Activated naive CD4-positive, alpha-beta T cell treated with anti-CD3 and anti-CD28 coated beads, Interleukin-2, amount 50 U/mL, for 72 hours (primary cell): ENCODE measurements around the gene WDR73. TPM values are rescaled to one million over a fixed set of nuclear protein-coding genes. Genes with fewer than 3 reads are reported as not detected.

Experiments
- ATAC-seq, 2 donors: fragments of 150-1000 bp; cut with Tn5 transposase; 2 replicates each; pipeline ENCODE4 v1.10.0; 2021; ENCODE audit warnings: mild to moderate bottlenecking in 2 of 2, moderate library complexity in 2 of 2
- DNase-seq, 2 donors: peaks; one replicate each; pipeline ENCODE4 v3.0.0; 2021 to 2022; ENCODE audit warnings: low spot score in 2 of 2
- H3K27ac Mint-ChIP-seq, 2 donors: one replicate each; pipeline ENCODE4 v1.8.0; 2022; ENCODE audit warnings: mild to moderate bottlenecking in 2 of 2, mixed read lengths in 2 of 2
- H3K36me3 Mint-ChIP-seq, 2 donors: one replicate each; pipeline ENCODE4 v1.8.0; 2022; ENCODE audit warnings: mixed read lengths in 2 of 2
- H3K9me3 Mint-ChIP-seq, 2 donors: one replicate each; pipeline ENCODE4 v1.8.0; 2022; ENCODE audit warnings: mixed read lengths in 2 of 2
- total RNA-seq, 2 donors: library from RNA; stranded (reverse); gene quantifications; one replicate each; pipeline ENCODE4 v1.2.3, GENCODE V29; 2022

The WDR73 gene
- total RNA-seq, 2 donors from 2014 or later, result 6.9 to 17.5 TPM

DNA sequence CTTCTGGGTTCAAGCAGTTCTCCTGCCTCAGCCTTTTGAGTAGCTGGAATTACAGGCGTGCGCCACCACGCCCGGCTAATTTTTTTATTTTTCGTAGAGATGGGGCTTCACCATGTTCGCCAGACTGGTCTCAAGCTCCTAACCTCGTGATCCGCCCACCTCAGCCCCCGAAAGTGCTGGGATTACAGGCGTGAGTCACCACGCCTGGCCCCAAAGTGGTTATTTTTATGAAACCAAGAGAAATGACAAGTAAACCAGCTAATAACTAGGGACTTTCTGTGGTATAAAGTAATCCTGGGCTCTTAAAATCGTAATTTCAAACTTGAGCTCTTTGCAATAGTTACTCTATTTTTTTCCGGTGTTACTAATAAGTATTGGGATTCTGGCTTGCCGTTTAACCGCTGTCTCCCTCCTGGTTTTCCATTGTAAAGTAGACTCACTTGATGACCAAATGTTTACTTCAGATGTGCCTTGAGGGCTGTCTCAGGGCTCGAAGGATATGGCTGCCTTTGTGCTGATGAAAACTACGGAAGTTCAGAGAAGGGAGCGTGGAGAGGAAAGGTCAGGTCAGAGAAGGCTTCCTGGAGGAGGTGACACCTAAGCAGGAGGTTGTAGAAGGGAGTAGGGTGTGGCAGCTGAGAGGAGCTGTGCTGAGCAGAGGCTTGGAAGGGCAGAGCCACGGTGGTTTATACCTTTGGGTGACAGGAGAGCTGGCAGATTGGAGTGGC, 49.1 kb downstream of the WDR73 start:
- no peaks in the 10 kb centered on the region for H3K9me3 Mint-ChIP-seq
- DNase-seq, result peak in 1 of 2 donors; percentile 43
- peak overlapping the region; percentile 76 to 77 for H3K27ac Mint-ChIP-seq
- H3K36me3 Mint-ChIP-seq, result peaks cover 5 to 14% of the 10 kb centered on the region in 2 donors
- ATAC-seq, result peak in 1 of 2 donors; percentile 13

GRCh38 chr15:84603630-84604379, 50.3 kb downstream of the WDR73 start:
- H3K27ac Mint-ChIP-seq, result peak overlapping the region in 1 of 2 donors; percentile 33
- DNase-seq, result no peak
- peaks cover 5 to 9% of the 10 kb centered on the region in 2 donors for H3K36me3 Mint-ChIP-seq
- H3K9me3 Mint-ChIP-seq, result no peaks in the 10 kb centered on the region
- no peak for ATAC-seq

GRCh38 chr15:84601555-84601838, 52.6 kb downstream of the WDR73 start:
- Mint-ChIP-seq H3K27ac (no peak overlapping the region), H3K9me3 (no peaks in the 10 kb centered on the region), H3K36me3 (peaks cover 0 to 5% of the 10 kb centered on the region in 2 donors)
- ATAC-seq, result no peak
- DNase-seq, result no peak

DNA sequence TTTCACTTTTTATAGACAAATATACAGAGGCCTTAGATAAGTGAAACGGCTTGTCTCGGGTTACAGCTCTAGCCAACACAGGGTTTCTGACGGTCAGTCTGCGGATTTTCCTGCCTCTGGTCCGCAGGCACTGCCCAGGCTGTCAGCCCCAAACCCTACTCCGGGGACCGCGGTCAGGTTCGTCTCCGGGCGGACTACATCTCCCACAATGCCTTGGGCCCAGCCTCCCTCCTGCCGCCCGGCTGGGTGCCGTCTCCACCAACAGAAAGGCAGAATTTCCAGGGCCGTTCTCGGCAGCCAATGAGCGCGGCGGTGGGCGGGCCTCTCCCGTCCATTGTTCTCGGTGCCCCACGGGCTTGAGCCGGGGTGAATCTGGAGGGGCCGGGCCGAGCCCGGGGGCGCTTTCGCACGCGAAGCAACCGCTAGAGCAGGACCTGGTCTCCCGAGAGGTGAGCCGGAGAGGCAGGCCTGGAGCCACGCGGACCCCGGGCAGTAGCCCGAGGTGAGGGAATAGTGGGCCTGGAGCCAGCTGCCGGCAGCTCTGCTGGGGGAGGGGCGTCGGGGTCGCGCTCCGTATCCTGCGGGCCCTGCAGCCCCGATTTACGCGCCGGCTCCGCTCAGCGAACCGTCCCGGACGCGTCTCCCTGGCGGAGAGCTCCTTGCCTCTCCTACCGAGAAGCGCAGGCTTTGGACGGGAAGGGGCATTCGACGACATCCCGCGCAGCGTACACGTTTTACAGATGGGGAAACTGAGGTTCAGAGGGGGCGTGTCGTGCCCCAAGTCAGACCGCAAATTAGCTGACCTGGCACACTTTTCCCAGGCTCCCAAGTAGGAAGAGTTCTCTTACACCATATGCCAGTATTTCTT, 53.2 kb downstream of the WDR73 start, which contains the start of gene ZSCAN2:
Gene ZSCAN2 (plus strand): TSS at position 323 of the 868 bp plus-strand sequence. CDS start 2,919 bp downstream, outside the sequence.
- H3K36me3 Mint-ChIP-seq, result peaks cover 0 to 5% of the 10 kb centered on the region in 2 donors
- peak within 1 kb of the TSS; percentile 70 to 73 for H3K27ac Mint-ChIP-seq
- DNase-seq, result peak; percentile 94 to 95
- H3K9me3 Mint-ChIP-seq, result no peaks in the 10 kb centered on the region
- peak; percentile 98 for ATAC-seq

DNA sequence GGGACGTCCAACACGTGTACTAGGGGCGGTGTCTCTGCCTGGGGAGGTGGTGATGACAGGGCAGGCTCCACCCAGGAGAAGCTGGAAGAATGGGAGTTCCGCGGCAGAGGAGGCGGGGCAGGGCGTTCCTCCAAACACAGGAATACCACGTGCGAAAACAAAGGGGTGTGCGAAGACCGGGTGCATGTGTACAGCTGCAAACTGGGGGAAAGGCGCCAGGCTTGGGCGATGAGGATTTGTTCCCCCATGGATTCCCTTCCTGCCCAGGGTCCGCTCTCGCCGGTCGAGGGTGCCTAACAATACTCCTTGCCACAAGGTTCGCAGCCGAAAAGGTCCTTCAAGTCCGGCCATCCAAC, 53.8 kb downstream of the WDR73 start:
- DNase-seq (peak in 1 of 2 donors; percentile 53), ATAC-seq (peak; percentile 48 to 55)
- Mint-ChIP-seq H3K9me3 (no peaks in the 10 kb centered on the region), H3K27ac (peak overlapping the region; percentile 70 to 73), H3K36me3 (peaks cover 0 to 5% of the 10 kb centered on the region in 2 donors)

- DNase-seq, result no peak
- Mint-ChIP-seq H3K36me3 (peaks cover 0 to 5% of the 10 kb centered on the region in 2 donors), H3K27ac (peak overlapping the region in 1 of 2 donors; percentile 70), H3K9me3 (no peaks in the 10 kb centered on the region)
- ATAC-seq, result no peak
Observed at GRCh38 chr15:84599906-84600305, 54.2 kb downstream of the WDR73 start.

DNA sequence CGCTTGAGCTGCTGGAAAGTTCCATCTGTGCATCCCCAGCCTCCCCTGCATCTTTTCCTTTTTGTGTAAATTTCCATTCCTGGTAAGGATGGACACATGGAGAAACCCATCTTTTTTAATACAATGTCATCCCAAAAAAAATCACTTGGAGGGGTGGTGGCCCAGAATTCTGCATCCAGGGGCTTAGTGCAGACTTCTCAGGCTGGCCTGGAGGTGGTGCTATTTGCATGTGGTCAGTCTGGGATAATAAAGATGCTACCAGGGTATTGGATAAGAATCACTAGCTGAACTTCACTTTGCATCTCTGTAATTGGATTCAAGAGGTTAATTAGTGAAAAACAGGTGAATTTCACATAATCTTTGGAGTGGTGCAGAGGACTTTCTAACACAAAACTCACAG, 55.1 kb downstream of the WDR73 start:
- ATAC-seq (no peak), DNase-seq (peak in 1 of 2 donors; percentile 37)
- Mint-ChIP-seq H3K9me3 (no peaks in the 10 kb centered on the region), H3K36me3 (peaks cover 0 to 5% of the 10 kb centered on the region in 2 donors), H3K27ac (peak overlapping the region in 1 of 2 donors; percentile 51)

- H3K36me3 Mint-ChIP-seq, result peaks cover 0 to 5% of the 10 kb centered on the region in 2 donors
- H3K27ac Mint-ChIP-seq, result peak overlapping the region in 1 of 2 donors; percentile 51
- DNase-seq (no peak), ATAC-seq (no peak)
- H3K9me3 Mint-ChIP-seq, result no peaks in the 10 kb centered on the region
Observed at GRCh38 chr15:84598250-84598649, 55.8 kb downstream of the WDR73 start.

DNA sequence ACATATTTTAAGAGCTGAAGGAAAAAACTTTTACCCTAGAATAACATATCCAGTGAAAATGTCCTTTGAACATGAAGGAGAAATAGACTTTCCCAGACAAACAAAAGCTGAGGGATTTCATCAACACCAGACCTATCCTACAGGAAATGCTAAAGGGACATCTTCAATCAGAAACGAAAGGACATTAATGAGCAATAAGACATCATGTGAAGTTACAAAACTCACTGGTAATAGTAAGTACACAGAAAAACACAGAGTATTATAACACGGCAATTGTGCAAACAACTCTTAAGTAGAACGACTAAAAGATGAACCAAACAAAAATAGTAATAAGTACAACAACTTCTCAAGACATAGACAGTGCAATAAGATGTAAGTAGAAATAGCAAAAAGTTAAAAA, 56.8 kb downstream of the WDR73 start:
- ATAC-seq (no peak), DNase-seq (no peak)
- Mint-ChIP-seq H3K27ac (no peak overlapping the region), H3K9me3 (no peaks in the 10 kb centered on the region), H3K36me3 (peaks cover 0 to 5% of the 10 kb centered on the region in 2 donors)

- Mint-ChIP-seq H3K27ac (no peak overlapping the region), H3K36me3 (peaks cover 0 to 3% of the 10 kb centered on the region in 2 donors), H3K9me3 (no peaks in the 10 kb centered on the region)
- DNase-seq, result no peak
- ATAC-seq, result no peak
Observed at GRCh38 chr15:84595660-84596059, 58.4 kb downstream of the WDR73 start.

GRCh38 chr15:84594617-84595290, 59.3 kb downstream of the WDR73 start:
- Mint-ChIP-seq H3K9me3 (no peaks in the 10 kb centered on the region), H3K36me3 (no peaks in the 10 kb centered on the region), H3K27ac (no peak overlapping the region)
- DNase-seq (no peak), ATAC-seq (no peak)

DNA sequence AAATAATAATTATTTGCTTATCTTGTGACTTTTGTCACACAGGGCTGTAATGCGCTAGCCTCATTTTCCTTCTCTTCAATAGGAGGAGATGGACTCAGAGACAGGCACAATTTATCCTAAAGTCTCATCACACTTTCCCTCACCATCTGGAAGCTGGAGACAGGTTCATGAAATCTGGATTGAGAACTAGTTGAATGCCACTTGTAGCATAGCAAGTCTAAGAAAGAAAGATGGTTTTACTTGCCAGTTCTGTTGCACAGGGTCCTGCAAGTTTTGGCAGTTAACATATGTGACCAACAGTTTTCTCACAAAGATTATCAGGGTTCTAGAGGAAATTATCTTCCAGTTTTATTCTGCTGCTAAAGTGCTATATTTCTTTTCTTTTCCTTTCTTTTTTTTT, 62.3 kb downstream of the WDR73 start:
- DNase-seq, result no peak
- Mint-ChIP-seq H3K36me3 (no peaks in the 10 kb centered on the region), H3K9me3 (no peaks in the 10 kb centered on the region), H3K27ac (no peak overlapping the region)
- ATAC-seq, result no peak

- no peaks in the 10 kb centered on the region for H3K36me3 Mint-ChIP-seq
- DNase-seq (no peak), ATAC-seq (no peak)
- H3K9me3 Mint-ChIP-seq, result no peaks in the 10 kb centered on the region
- no peak overlapping the region for H3K27ac Mint-ChIP-seq
Observed at GRCh38 chr15:84590406-84590805, 63.7 kb downstream of the WDR73 start.
